Measurements from ENCODE around the gene TSHZ2.

Gene TSHZ2

DNA sequence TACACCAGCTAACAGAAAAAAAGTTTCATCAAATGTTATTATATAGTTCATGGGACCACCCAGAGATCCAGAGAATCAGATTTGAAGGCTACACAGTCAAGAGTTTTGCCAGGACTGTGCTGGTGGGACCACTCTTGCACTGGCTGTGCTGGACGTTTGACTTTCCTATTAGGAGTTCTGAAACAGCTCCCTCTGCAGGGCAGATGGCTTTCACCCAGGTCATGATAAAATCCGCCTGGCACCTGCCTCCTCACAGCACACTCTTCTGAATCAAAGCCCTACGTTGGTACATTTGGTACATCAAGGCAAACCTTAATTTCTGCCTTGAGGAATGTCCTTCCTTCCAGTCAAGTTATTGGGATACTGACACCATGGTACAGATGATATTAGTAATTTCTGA is 319.4 kb downstream of the TSHZ2 start:
- Histone ChIP-seq H3K4me1 (ENCODE audit: insufficient read depth, low read length) (peaks cover 4% of the 10 kb centered on the region; the same call in 1 of the 2 replicates), H3K9me3 (ENCODE audit: insufficient read depth, low read depth, low read length) (no peaks in the 10 kb centered on the region), H3K27me3 (ENCODE audit: insufficient read depth, low read length) (no peaks in the 10 kb centered on the region), H3K27ac (ENCODE audit: low read depth, low read length) (no peak overlapping the region), H3K36me3 (ENCODE audit: insufficient read depth, low read length) (no peaks in the 10 kb centered on the region), H3K9ac (ENCODE audit: low read depth, low read length) (no peak overlapping the region), H3K4me3 (ENCODE audit: low read length) (no peak overlapping the region)
- WGBS: 65% methylated on average over 3 of the region's 3 CpGs

GRCh38 chr20:53292347-53292746 is 320.2 kb downstream of the TSHZ2 start:
- Histone ChIP-seq H3K4me3 (ENCODE audit: low read length) (no peak overlapping the region), H3K9me3 (ENCODE audit: insufficient read depth, low read depth, low read length) (no peaks in the 10 kb centered on the region), H3K27me3 (ENCODE audit: insufficient read depth, low read length) (no peaks in the 10 kb centered on the region), H3K36me3 (ENCODE audit: insufficient read depth, low read length) (no peaks in the 10 kb centered on the region), H3K4me1 (ENCODE audit: insufficient read depth, low read length) (peaks cover 4% of the 10 kb centered on the region; the same call in 1 of the 2 replicates), H3K27ac (ENCODE audit: low read depth, low read length) (no peak overlapping the region), H3K9ac (ENCODE audit: low read depth, low read length) (no peak overlapping the region)
- 100% methylated on average over 1 of the region's 1 CpG for WGBS

DNA sequence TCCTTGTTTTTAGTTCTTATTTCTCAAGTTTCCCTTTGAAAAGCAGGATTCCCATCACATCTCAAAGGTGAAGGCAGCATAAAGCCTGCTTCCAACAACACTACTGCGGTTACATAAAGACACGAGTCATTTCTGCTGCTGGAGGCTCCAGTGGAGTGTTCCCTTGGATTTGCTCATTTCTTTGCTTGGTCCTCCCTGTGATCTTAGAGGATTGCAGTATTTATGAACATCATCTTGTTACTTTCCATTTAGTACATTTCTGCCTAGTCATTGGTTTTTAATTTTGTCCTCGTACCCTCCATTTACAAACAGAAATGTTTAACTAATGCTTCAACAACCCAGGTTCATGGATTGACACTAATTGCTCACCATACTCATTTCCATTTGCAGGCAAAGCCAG is 322.6 kb downstream of the TSHZ2 start:
- 88% methylated on average over 3 of the region's 3 CpGs for WGBS
- Histone ChIP-seq H3K4me3 (ENCODE audit: low read length) (no peak overlapping the region), H3K27ac (ENCODE audit: low read depth, low read length) (no peak overlapping the region), H3K9ac (ENCODE audit: low read depth, low read length) (no peak overlapping the region), H3K9me3 (ENCODE audit: insufficient read depth, low read depth, low read length) (no peaks in the 10 kb centered on the region), H3K36me3 (ENCODE audit: insufficient read depth, low read length) (no peaks in the 10 kb centered on the region), H3K4me1 (ENCODE audit: insufficient read depth, low read length) (peaks cover 4% of the 10 kb centered on the region; the same call in 1 of the 2 replicates), H3K27me3 (ENCODE audit: insufficient read depth, low read length) (no peaks in the 10 kb centered on the region)

GRCh38 chr20:53296025-53296424 is 323.9 kb downstream of the TSHZ2 start:
- Histone ChIP-seq H3K9ac (ENCODE audit: low read depth, low read length) (no peak overlapping the region), H3K27ac (ENCODE audit: low read depth, low read length) (no peak overlapping the region), H3K36me3 (ENCODE audit: insufficient read depth, low read length) (no peaks in the 10 kb centered on the region), H3K9me3 (ENCODE audit: insufficient read depth, low read depth, low read length) (no peaks in the 10 kb centered on the region), H3K27me3 (ENCODE audit: insufficient read depth, low read length) (no peaks in the 10 kb centered on the region), H3K4me1 (ENCODE audit: insufficient read depth, low read length) (peaks cover 4% of the 10 kb centered on the region; the same call in 1 of the 2 replicates), H3K4me3 (ENCODE audit: low read length) (no peak overlapping the region)
- WGBS: 91% methylated on average over 2 of the region's 2 CpGs

GRCh38 chr20:53296451-53297153 is 324.4 kb downstream of the TSHZ2 start:
- Histone ChIP-seq H3K27me3 (ENCODE audit: insufficient read depth, low read length) (no peaks in the 10 kb centered on the region), H3K4me3 (ENCODE audit: low read length) (no peak overlapping the region), H3K9me3 (ENCODE audit: insufficient read depth, low read depth, low read length) (no peaks in the 10 kb centered on the region), H3K36me3 (ENCODE audit: insufficient read depth, low read length) (no peaks in the 10 kb centered on the region), H3K27ac (ENCODE audit: low read depth, low read length) (no peak overlapping the region), H3K4me1 (ENCODE audit: insufficient read depth, low read length) (peaks cover 4% of the 10 kb centered on the region; the same call in 1 of the 2 replicates), H3K9ac (ENCODE audit: low read depth, low read length) (no peak overlapping the region)
- 94% methylated on average over 2 of the region's 2 CpGs for WGBS

- no peaks in the 10 kb centered on the region for H3K9me3 ChIP-seq (ENCODE audit: insufficient read depth, low read depth, low read length)
- 97% methylated on average over 7 of the region's 7 CpGs for WGBS
- no peaks in the 10 kb centered on the region for H3K27me3 ChIP-seq (ENCODE audit: insufficient read depth, low read length)
- H3K9ac ChIP-seq (ENCODE audit: low read depth, low read length): no peak overlapping the region
- H3K4me1 ChIP-seq (ENCODE audit: insufficient read depth, low read length): peaks cover 4% of the 10 kb centered on the region; the same call in 1 of the 2 replicates
- H3K4me3 ChIP-seq (ENCODE audit: low read length): no peak overlapping the region
- no peak overlapping the region for H3K27ac ChIP-seq (ENCODE audit: low read depth, low read length)
- H3K36me3 ChIP-seq (ENCODE audit: insufficient read depth, low read length): no peaks in the 10 kb centered on the region
Measured at GRCh38 chr20:53297154-53297529, 325.0 kb downstream of the TSHZ2 start.

- no peak overlapping the region for H3K27ac ChIP-seq (ENCODE audit: low read depth, low read length)
- peaks cover 4% of the 10 kb centered on the region; the same call in 1 of the 2 replicates for H3K4me1 ChIP-seq (ENCODE audit: insufficient read depth, low read length)
- H3K9me3 ChIP-seq (ENCODE audit: insufficient read depth, low read depth, low read length): no peaks in the 10 kb centered on the region
- H3K4me3 ChIP-seq (ENCODE audit: low read length): no peak overlapping the region
- no peak overlapping the region for H3K9ac ChIP-seq (ENCODE audit: low read depth, low read length)
- H3K27me3 ChIP-seq (ENCODE audit: insufficient read depth, low read length): no peaks in the 10 kb centered on the region
- WGBS: 91% methylated on average over 6 of the region's 6 CpGs
- no peaks in the 10 kb centered on the region for H3K36me3 ChIP-seq (ENCODE audit: insufficient read depth, low read length)
Measured at GRCh38 chr20:53298260-53298659, 326.1 kb downstream of the TSHZ2 start.

DNA sequence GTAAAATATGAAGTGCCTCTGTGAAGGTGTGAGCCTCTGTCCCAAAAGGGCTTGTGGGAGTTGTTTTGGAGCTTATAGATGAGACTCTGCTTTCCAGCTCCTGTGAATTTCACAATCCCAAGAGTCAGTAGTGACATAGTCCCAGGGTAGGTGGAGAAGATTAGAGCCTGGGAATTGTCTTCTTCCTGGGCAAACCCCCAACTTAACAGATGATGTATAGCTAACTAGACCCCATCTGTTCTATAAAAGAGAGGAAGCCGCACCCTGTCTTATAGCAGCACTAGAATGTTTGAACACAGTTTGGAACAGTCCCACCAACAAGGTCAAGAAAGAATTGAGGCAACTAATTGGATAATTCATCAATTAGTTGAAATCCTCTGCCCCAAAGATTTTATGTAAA is 326.8 kb downstream of the TSHZ2 start:
- Histone ChIP-seq H3K9me3 (ENCODE audit: insufficient read depth, low read depth, low read length) (no peaks in the 10 kb centered on the region), H3K4me3 (ENCODE audit: low read length) (no peak overlapping the region), H3K4me1 (ENCODE audit: insufficient read depth, low read length) (peaks cover 4% of the 10 kb centered on the region; the same call in 1 of the 2 replicates), H3K9ac (ENCODE audit: low read depth, low read length) (no peak overlapping the region), H3K36me3 (ENCODE audit: insufficient read depth, low read length) (no peaks in the 10 kb centered on the region), H3K27ac (ENCODE audit: low read depth, low read length) (no peak overlapping the region), H3K27me3 (ENCODE audit: insufficient read depth, low read length) (no peaks in the 10 kb centered on the region)
- WGBS: 100% methylated on average over 1 of the region's 1 CpG

GRCh38 chr20:53299831-53300230 is 327.7 kb downstream of the TSHZ2 start:
- 82% methylated on average over 4 of the region's 4 CpGs for WGBS
- no peak overlapping the region for H3K4me3 ChIP-seq (ENCODE audit: low read length)
- H3K27me3 ChIP-seq (ENCODE audit: insufficient read depth, low read length): no peaks in the 10 kb centered on the region
- H3K36me3 ChIP-seq (ENCODE audit: insufficient read depth, low read length): no peaks in the 10 kb centered on the region
- H3K4me1 ChIP-seq (ENCODE audit: insufficient read depth, low read length): peaks cover under 1% of the 10 kb centered on the region; the same call in 1 of the 2 replicates
- H3K27ac ChIP-seq (ENCODE audit: low read depth, low read length): no peak overlapping the region
- no peaks in the 10 kb centered on the region for H3K9me3 ChIP-seq (ENCODE audit: insufficient read depth, low read depth, low read length)
- H3K9ac ChIP-seq (ENCODE audit: low read depth, low read length): no peak overlapping the region

DNA sequence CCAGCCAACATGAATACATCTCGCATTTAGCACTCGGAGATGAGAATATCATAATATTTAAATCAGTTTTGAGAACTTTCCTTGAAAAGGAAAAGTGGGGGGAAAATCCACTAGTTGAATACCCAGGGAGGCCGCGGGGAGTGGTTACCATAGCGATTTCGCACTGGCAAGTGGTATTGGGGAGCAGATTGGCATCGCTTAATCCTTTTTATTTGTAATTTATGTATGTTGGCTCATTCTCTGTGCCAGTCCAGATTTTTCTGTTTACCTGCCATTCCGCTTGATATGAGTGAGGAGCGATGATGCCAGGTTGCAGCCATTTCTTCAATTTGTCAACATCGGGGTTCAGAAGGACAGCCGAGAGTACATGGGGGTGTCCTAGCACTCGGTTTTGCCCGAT is 329.7 kb downstream of the TSHZ2 start:
- 96% methylated on average over 11 of the region's 13 CpGs for WGBS
- Histone ChIP-seq H3K4me3 (ENCODE audit: low read length) (no peak overlapping the region), H3K9ac (ENCODE audit: low read depth, low read length) (no peak overlapping the region), H3K9me3 (ENCODE audit: insufficient read depth, low read depth, low read length) (no peaks in the 10 kb centered on the region), H3K27me3 (ENCODE audit: insufficient read depth, low read length) (no peaks in the 10 kb centered on the region), H3K36me3 (ENCODE audit: insufficient read depth, low read length) (no peaks in the 10 kb centered on the region), H3K4me1 (ENCODE audit: insufficient read depth, low read length) (no peaks in the 10 kb centered on the region), H3K27ac (ENCODE audit: low read depth, low read length) (no peak overlapping the region)

DNA sequence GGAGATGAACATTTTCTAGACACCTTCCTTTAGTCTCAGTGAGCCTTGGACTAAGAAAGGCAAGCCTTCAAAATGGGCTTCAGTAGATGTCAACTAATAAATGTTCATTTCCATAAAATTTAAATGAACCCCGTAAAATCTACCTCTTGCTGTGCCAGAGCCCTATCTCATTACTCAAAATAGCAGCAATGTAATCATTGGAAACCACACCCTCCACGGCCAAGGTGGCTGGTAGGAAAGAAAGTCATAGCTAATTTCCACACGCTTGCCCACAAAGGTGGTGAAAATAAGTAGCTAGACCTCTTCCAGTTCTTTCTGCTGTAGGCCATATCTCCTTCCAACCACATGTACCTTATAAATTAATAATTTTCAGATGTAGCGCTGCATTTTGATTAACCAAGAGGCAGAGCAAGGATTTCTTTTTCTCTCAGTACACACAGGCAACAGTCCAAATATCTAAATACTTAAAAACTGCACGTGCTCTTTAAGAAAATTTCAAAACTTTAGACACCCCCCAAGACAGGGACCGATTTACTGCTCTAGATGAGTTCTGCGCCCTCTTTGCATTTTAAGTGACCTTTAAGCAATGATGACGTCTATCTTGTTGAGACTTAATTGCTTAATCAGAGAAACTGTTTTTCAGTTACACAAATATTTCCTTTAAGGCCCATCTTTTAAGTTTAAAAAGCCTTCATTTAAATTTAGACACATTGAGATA is 330.7 kb downstream of the TSHZ2 start:
- H3K27me3 ChIP-seq (ENCODE audit: insufficient read depth, low read length): no peaks in the 10 kb centered on the region
- no peak overlapping the region for H3K27ac ChIP-seq (ENCODE audit: low read depth, low read length)
- H3K36me3 ChIP-seq (ENCODE audit: insufficient read depth, low read length): no peaks in the 10 kb centered on the region
- H3K4me1 ChIP-seq (ENCODE audit: insufficient read depth, low read length): no peaks in the 10 kb centered on the region
- H3K9me3 ChIP-seq (ENCODE audit: insufficient read depth, low read depth, low read length): no peaks in the 10 kb centered on the region
- 94% methylated on average over 8 of the region's 8 CpGs for WGBS
- H3K4me3 ChIP-seq (ENCODE audit: low read length): no peak overlapping the region
- H3K9ac ChIP-seq (ENCODE audit: low read depth, low read length): no peak overlapping the region
